Kidney epithelial cell (primary cell): ENCODE data around the gene BMAL1. TPM values are rescaled to one million over a fixed set of nuclear protein-coding genes. Genes with fewer than 3 reads are reported as not detected.

ENCODE experiments used
- DNase-seq: peaks from one replicate; pipeline ENCODE4 v3.0.0-alpha.2; 2010; ENCODE audit warnings: low read depth
- H3K27me3 ChIP-seq: 2 replicates; pipeline ENCODE4 v1.6.0; 2011; ENCODE audit warnings: low read length; ENCODE audit not compliant: control insufficient read depth, insufficient read depth
- H3K36me3 ChIP-seq: 2 replicates; pipeline ENCODE4 v1.5.1; 2011; ENCODE audit warnings: low read length; ENCODE audit not compliant: control insufficient read depth, insufficient read depth
- H3K4me3 ChIP-seq: 2 replicates; pipeline ENCODE4 v1.5.1; 2011; ENCODE audit warnings: low read depth, mild to moderate bottlenecking, control low read depth, low read length
- CTCF ChIP-seq: IDR thresholded peaks from 2 replicates; pipeline ENCODE4 v1.5.1; 2011; ENCODE audit warnings: mild to moderate bottlenecking, moderate library complexity, low read length, control low read depth, inconsistent platforms; ENCODE audit not compliant: insufficient read depth, poor library complexity, severe bottlenecking
- total RNA-seq: library from RNA; depleted of rRNA; stranded (reverse); fragments of >200 nt; gene quantifications from 2 replicates; pipeline ENCODE4 v1.2.3, GENCODE V29; 2015

BMAL1 gene
- total RNA-seq, 1 donor from 2014 or later, result 15.0 TPM

GRCh38 chr11:13316528-13316961 is 39.0 kb downstream of the BMAL1 start:
- no peak overlapping the region for H3K4me3 ChIP-seq
- no peaks in the 10 kb centered on the region for H3K36me3 ChIP-seq
- DNase-seq, result no peak
- no peak for TF ChIP-seq CTCF
- H3K27me3 ChIP-seq, result no peaks in the 10 kb centered on the region

DNA sequence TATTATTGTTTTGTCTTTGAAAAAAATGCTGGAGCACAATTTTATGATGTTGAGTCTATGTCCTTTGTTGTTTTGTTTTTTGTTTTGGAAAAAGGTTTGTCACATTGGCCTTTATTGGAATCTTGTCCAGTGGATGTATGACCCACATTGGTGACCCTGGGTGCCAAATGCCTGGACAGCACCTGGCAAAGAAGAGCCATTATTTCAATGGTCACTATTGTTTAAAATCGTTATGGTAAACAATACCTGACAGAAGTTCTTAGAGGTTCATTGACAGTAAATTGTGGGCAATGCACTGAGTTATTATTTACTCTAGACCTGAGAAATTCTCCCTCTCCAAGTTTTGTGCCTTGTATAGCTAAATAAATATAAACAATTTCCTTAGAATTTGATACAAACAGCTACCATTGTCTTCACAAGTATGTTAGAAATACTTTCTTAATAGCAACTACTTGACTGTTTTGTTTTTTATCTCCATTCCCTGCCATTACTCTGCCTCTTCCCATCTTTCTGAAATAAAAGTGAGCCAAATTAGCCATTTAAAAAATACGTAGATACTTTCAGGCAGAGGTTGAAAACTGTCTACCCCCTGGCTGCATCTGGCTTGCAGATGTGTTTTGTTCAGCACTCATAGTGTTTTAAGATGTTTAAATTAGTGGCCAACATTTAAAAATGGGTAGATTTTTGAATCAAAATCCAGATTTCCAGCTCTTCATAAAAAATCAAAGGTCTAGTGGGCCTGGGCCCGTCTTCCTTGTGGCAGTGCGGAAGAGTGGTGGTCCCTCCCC is 39.9 kb downstream of the BMAL1 start:
- DNase-seq, result no peak
- Histone ChIP-seq H3K36me3 (no peaks in the 10 kb centered on the region), H3K27me3 (no peaks in the 10 kb centered on the region), H3K4me3 (no peak overlapping the region)
- TF ChIP-seq CTCF, result no peak

GRCh38 chr11:13318498-13319295 is 41.1 kb downstream of the BMAL1 start:
- Histone ChIP-seq H3K27me3 (no peaks in the 10 kb centered on the region), H3K4me3 (no peak overlapping the region), H3K36me3 (no peaks in the 10 kb centered on the region)
- no peak for DNase-seq
- TF ChIP-seq CTCF, result no peak

DNA sequence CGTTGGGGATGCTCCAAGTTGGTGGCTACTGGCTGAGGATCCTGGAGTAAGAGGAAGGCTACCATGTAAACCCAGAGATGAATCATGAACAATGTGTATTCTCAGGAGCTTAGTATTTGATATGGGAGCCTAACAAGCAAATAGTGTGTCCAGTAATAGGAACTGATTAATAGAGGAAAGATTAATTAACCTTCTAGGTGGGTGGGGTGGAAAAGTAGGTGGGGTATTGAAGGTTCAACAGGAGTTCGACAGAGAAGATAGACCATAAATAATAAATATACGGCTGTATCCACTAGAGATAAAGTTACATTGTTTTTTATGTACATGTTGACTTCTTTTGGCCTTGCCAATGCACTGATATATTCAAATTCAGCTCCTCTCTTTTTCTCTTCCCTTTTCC is 43.1 kb downstream of the BMAL1 start:
- H3K4me3 ChIP-seq, result no peak overlapping the region
- TF ChIP-seq CTCF, result no peak
- no peak for DNase-seq
- H3K27me3 ChIP-seq, result no peaks in the 10 kb centered on the region
- no peaks in the 10 kb centered on the region for H3K36me3 ChIP-seq

- TF ChIP-seq CTCF, result no peak
- H3K27me3 ChIP-seq, result no peaks in the 10 kb centered on the region
- no peak overlapping the region for H3K4me3 ChIP-seq
- DNase-seq, result no peak
- no peaks in the 10 kb centered on the region for H3K36me3 ChIP-seq
Measured at GRCh38 chr11:13321431-13321830, 43.8 kb downstream of the BMAL1 start.
